Measurements from ENCODE around the gene LGALS12.
A peak's percentile ranks its signal among the peaks of the same experiment; 100 is the strongest.

The LGALS12 gene

DNA sequence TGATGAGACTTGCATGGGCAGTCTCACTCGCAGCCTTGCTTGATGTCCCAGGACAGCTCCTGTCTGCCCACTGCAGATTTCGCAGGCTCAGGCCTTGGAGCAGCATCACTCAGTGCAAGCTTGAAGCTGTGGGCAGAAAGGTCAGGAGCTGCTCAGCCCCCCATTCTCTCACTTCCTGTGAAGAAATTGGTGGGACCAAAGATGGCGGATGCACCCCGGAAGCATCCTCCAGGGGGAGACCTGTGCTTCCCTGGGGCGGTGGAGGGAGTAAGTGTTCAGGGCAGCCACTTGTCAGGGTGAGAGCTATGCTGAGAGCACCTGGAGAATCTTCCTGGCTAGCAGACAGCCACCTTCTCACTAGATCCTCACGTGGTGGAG lies 46.0 kb downstream of the LGALS12 start:
- peaks cover 0 to 39% (median 22%) of the 10 kb centered on the region in 5 donors for H3K4me1 ChIP-seq (ENCODE audit: control insufficient read depth in 5 of 5, insufficient read depth in 5 of 5, low read length in 5 of 5)
- no peak overlapping the region for H3K9ac ChIP-seq (ENCODE audit: low read length in 5 of 5)
- peaks cover 0 to 6% (median 0%) of the 10 kb centered on the region in 5 donors for H3K36me3 ChIP-seq (ENCODE audit: control insufficient read depth in 5 of 5, insufficient read depth in 5 of 5, low read length in 5 of 5)
- H3K27ac ChIP-seq (ENCODE audit: low read depth, low read length) = no peak overlapping the region
- H3K4me3 ChIP-seq (ENCODE audit: low read depth in 1 of 5, low read length in 5 of 5) = no peak overlapping the region
- H3K27me3 ChIP-seq (ENCODE audit: control insufficient read depth in 5 of 5, insufficient read depth in 4 of 5, low read length in 5 of 5) = no peaks in the 10 kb centered on the region
- no peaks in the 10 kb centered on the region for H3K9me3 ChIP-seq (ENCODE audit: control insufficient read depth in 5 of 5, low read length in 5 of 5)

DNA sequence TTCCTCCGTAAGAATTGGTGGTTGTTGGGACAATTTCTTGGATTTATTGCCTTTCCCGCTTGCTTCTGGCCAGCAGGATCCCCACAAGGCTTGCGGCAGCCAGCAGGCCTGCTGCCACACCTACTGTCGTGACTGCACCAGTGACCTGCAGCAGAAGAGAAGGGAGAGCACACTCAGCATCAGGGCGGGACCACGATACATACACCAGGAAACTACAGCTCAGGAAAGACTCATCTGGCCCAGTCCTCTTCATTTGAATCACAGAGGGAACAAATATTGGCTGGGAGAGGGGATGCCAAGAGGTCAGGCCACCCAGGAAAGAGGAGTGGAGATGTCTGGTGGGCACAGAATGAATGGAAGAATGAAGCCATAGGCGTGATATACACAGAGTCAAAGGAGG lies 47.0 kb downstream of the LGALS12 start:
- H3K4me3 ChIP-seq (ENCODE audit: low read depth in 1 of 5, low read length in 5 of 5) = no peak overlapping the region
- no peaks in the 10 kb centered on the region for H3K36me3 ChIP-seq (ENCODE audit: control insufficient read depth in 5 of 5, insufficient read depth in 5 of 5, low read length in 5 of 5)
- H3K4me1 ChIP-seq (ENCODE audit: control insufficient read depth in 5 of 5, insufficient read depth in 5 of 5, low read length in 5 of 5) = peaks cover 0 to 39% (median 22%) of the 10 kb centered on the region in 5 donors
- H3K27ac ChIP-seq (ENCODE audit: low read depth, low read length) = peak overlapping the region; percentile 42
- no peak overlapping the region for H3K9ac ChIP-seq (ENCODE audit: low read length in 5 of 5)
- H3K27me3 ChIP-seq (ENCODE audit: control insufficient read depth in 5 of 5, insufficient read depth in 4 of 5, low read length in 5 of 5) = no peaks in the 10 kb centered on the region
- H3K9me3 ChIP-seq (ENCODE audit: control insufficient read depth in 5 of 5, low read length in 5 of 5) = no peaks in the 10 kb centered on the region

DNA sequence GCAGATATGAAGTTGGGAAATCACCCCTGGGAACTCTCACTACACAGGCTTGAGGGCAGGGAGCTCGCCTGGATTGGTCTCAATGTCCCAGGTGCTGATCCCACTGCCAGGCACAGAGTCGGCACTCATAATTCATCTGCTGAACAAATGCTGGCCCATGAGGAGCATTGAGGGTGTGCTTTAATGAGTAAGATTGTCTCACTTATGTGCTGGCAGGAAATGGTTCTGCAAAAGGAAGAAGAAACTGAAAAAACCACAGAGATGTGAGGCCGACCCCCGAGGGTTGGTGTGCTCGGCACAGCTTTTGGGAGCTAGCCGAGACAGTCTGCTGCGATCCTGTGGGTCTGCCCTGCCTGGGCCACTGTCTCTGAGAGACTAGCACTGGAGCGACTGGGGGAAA lies 47.9 kb downstream of the LGALS12 start:
- Histone ChIP-seq H3K27ac (ENCODE audit: low read depth, low read length) (peak overlapping the region; percentile 42), H3K9ac (ENCODE audit: low read length in 5 of 5) (peak overlapping the region in 1 of 5 donors; percentile 31), H3K36me3 (ENCODE audit: control insufficient read depth in 5 of 5, insufficient read depth in 5 of 5, low read length in 5 of 5) (no peaks in the 10 kb centered on the region), H3K9me3 (ENCODE audit: control insufficient read depth in 5 of 5, low read length in 5 of 5) (no peaks in the 10 kb centered on the region), H3K27me3 (ENCODE audit: control insufficient read depth in 5 of 5, insufficient read depth in 4 of 5, low read length in 5 of 5) (no peaks in the 10 kb centered on the region), H3K4me1 (ENCODE audit: control insufficient read depth in 5 of 5, insufficient read depth in 5 of 5, low read length in 5 of 5) (peaks cover 0 to 39% (median 22%) of the 10 kb centered on the region in 5 donors), H3K4me3 (ENCODE audit: low read depth in 1 of 5, low read length in 5 of 5) (peak overlapping the region in 1 of 5 donors; percentile 22)

DNA sequence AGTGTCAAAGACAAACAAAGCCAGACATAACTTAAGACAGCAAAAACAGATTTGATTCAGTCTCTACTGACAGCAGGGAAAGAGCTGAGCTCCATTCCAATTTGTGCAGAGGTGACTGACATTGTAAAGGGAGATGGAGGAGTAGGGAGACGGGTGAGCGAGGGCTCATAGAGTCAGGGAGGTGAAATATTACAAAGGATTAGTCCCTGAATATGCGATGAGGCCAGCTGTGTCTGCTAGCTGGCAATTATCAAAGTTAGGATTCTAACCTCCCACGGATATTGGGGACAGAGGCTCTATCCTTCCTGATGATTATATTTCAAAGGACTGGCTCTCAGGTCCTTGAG lies 49.0 kb downstream of the LGALS12 start:
- peak overlapping the region; percentile 42 for H3K27ac ChIP-seq (ENCODE audit: low read depth, low read length)

DNA sequence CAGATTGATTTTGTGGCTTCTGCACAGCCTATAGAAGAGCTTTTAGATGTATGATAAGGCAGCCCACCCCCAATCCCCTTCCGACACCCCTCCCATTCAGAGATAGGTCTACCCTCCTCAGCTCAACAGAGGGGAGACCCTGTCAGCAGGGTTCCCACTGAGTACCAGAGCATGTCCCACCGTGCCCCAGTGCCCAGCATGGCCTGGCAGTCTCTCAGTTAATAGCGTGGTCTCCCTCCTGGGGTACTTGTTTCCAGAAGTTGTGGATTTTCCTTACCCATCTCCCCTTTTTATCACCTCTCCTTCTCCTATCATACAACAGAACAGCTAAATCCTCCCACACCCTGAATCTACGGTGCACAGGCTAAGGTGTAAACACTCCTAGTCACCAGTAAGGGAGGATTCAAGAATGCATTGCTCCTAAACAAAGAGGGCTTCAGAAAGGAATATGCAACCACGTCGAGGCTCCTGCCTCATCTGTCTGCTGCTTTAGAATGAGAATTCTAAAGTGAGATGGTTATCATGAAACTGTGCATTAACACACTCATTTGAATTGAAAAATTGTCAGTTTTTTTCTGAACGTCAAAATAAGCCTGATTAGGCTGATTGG lies 50.6 kb downstream of the LGALS12 start:
- no peak overlapping the region for H3K9ac ChIP-seq (ENCODE audit: low read length in 5 of 5)
- peaks cover 0 to 57% (median 39%) of the 10 kb centered on the region in 5 donors for H3K4me1 ChIP-seq (ENCODE audit: control insufficient read depth in 5 of 5, insufficient read depth in 5 of 5, low read length in 5 of 5)

More for the DNA sequence above, 49.0 kb downstream of the LGALS12 start:
- peak overlapping the region in 1 of 5 donors; percentile 11 for H3K9ac ChIP-seq (ENCODE audit: low read length in 5 of 5)
- H3K27me3 ChIP-seq (ENCODE audit: control insufficient read depth in 5 of 5, insufficient read depth in 4 of 5, low read length in 5 of 5) = no peaks in the 10 kb centered on the region
- no peaks in the 10 kb centered on the region for H3K36me3 ChIP-seq (ENCODE audit: control insufficient read depth in 5 of 5, insufficient read depth in 5 of 5, low read length in 5 of 5)
- no peak overlapping the region for H3K4me3 ChIP-seq (ENCODE audit: low read depth in 1 of 5, low read length in 5 of 5)
- H3K9me3 ChIP-seq (ENCODE audit: control insufficient read depth in 5 of 5, low read length in 5 of 5) = no peaks in the 10 kb centered on the region
- peaks cover 0 to 44% (median 23%) of the 10 kb centered on the region in 5 donors for H3K4me1 ChIP-seq (ENCODE audit: control insufficient read depth in 5 of 5, insufficient read depth in 5 of 5, low read length in 5 of 5)

DNA sequence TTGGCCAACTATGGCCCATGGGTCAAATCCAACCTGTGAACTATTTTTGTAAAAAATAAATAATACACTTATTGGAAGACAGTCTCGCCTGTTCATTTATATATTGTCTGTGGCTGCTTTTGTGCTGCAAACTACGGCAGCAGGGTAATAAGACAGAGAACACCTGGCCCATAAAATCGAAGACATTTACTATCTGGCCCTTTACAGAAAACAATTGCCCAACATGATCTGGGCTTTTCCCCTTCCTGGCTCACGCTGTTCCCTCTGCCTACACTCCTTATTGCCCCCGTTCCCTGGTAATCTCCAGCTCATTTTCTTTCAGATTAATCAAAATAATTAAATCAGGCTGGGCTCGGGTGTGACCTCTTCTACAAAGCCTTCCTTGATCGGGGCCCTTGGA lies 51.7 kb downstream of the LGALS12 start:
- Histone ChIP-seq H3K36me3 (ENCODE audit: control insufficient read depth in 5 of 5, insufficient read depth in 5 of 5, low read length in 5 of 5) (no peaks in the 10 kb centered on the region), H3K4me3 (ENCODE audit: low read depth in 1 of 5, low read length in 5 of 5) (no peak overlapping the region), H3K9ac (ENCODE audit: low read length in 5 of 5) (no peak overlapping the region), H3K27ac (ENCODE audit: low read depth, low read length) (no peak overlapping the region), H3K4me1 (ENCODE audit: control insufficient read depth in 5 of 5, insufficient read depth in 5 of 5, low read length in 5 of 5) (peaks cover 0 to 52% (median 35%) of the 10 kb centered on the region in 5 donors), H3K27me3 (ENCODE audit: control insufficient read depth in 5 of 5, insufficient read depth in 4 of 5, low read length in 5 of 5) (no peaks in the 10 kb centered on the region), H3K9me3 (ENCODE audit: control insufficient read depth in 5 of 5, low read length in 5 of 5) (no peaks in the 10 kb centered on the region)

More for the DNA sequence above, 50.6 kb downstream of the LGALS12 start:
- Histone ChIP-seq H3K27ac (ENCODE audit: low read depth, low read length) (no peak overlapping the region), H3K27me3 (ENCODE audit: control insufficient read depth in 5 of 5, insufficient read depth in 4 of 5, low read length in 5 of 5) (no peaks in the 10 kb centered on the region), H3K9me3 (ENCODE audit: control insufficient read depth in 5 of 5, low read length in 5 of 5) (no peaks in the 10 kb centered on the region), H3K4me3 (ENCODE audit: low read depth in 1 of 5, low read length in 5 of 5) (no peak overlapping the region), H3K36me3 (ENCODE audit: control insufficient read depth in 5 of 5, insufficient read depth in 5 of 5, low read length in 5 of 5) (no peaks in the 10 kb centered on the region)

DNA sequence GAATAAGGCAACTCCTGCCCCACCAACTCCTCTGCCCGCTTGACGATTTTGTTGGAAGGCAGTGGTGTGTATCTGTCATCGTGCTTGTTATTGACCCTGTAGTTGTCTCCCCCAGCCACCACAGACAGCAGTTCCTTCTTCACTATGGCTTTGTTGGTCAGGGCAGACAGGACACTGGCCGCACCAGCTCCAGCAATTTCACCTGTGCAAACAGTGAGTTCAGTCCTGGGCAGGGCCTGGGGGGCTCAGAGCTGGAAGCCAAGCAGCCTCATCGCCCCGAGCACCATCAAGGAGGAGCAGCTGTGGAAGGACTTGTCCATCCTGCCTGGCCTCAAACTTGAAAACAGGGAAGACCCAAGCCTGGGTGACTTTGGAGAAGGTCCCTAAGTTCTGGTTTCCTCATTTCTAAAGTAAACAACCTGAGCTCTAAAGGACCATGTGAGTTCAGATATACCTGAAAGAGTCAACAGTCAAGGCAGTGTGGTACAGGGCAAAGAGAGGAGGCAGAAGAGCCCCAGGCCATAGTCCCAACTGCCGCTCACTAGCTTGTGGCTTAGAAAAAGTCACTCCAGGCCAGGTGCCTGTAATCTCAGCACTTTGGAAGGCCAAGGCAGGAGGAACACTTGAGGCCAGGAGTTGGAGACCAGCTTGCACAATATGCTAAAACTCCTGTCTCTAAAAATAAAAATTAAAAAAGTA lies 52.7 kb downstream of the LGALS12 start:
- no peaks in the 10 kb centered on the region for H3K36me3 ChIP-seq (ENCODE audit: control insufficient read depth in 5 of 5, insufficient read depth in 5 of 5, low read length in 5 of 5)
- H3K4me1 ChIP-seq (ENCODE audit: control insufficient read depth in 5 of 5, insufficient read depth in 5 of 5, low read length in 5 of 5) = peaks cover 0 to 42% (median 25%) of the 10 kb centered on the region in 5 donors
- no peak overlapping the region for H3K4me3 ChIP-seq (ENCODE audit: low read depth in 1 of 5, low read length in 5 of 5)
- no peaks in the 10 kb centered on the region for H3K9me3 ChIP-seq (ENCODE audit: control insufficient read depth in 5 of 5, low read length in 5 of 5)
- no peaks in the 10 kb centered on the region for H3K27me3 ChIP-seq (ENCODE audit: control insufficient read depth in 5 of 5, insufficient read depth in 4 of 5, low read length in 5 of 5)
- no peak overlapping the region for H3K9ac ChIP-seq (ENCODE audit: low read length in 5 of 5)
- H3K27ac ChIP-seq (ENCODE audit: low read depth, low read length) = no peak overlapping the region

DNA sequence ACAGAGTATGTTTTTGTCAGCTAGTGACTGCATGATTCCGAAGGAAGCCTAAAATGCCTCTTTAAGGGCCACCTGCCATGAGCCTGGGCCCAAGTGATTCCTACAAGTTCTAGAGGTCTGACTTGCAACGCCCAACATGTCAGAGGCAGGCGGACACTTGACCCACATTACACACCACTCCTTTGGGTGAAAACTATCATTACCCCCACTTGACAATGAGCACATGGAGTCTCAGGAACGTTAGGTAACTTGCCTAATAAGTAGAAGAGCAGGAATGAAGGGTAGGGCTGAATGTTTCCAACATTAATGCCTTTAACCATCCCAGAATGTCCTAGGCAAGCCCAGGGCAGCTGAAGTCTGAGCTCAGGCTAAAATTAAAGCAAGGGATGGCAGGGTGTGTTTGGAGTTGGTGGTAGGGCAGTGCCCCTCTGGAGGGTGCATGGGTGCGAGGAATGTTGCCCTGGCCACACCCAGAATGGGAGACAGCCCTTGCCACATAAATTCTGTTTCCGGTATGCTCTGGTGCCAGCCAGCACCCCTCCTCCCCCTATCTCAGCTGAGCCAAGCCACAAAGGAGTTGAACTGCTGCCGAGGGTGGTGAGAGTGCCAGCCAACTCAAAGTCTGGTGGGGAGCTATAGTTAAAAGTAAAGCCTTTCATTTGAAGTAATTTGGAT lies 54.8 kb downstream of the LGALS12 start:
- H3K4me1 ChIP-seq (ENCODE audit: control insufficient read depth in 5 of 5, insufficient read depth in 5 of 5, low read length in 5 of 5) = peaks cover 0 to 29% (median 17%) of the 10 kb centered on the region in 5 donors
- H3K4me3 ChIP-seq (ENCODE audit: low read depth in 1 of 5, low read length in 5 of 5) = peak overlapping the region in 1 of 5 donors; percentile 29
- no peaks in the 10 kb centered on the region for H3K27me3 ChIP-seq (ENCODE audit: control insufficient read depth in 5 of 5, insufficient read depth in 4 of 5, low read length in 5 of 5)
- peak overlapping the region in 1 of 5 donors; percentile 11 for H3K9ac ChIP-seq (ENCODE audit: low read length in 5 of 5)
- no peaks in the 10 kb centered on the region for H3K36me3 ChIP-seq (ENCODE audit: control insufficient read depth in 5 of 5, insufficient read depth in 5 of 5, low read length in 5 of 5)
- no peaks in the 10 kb centered on the region for H3K9me3 ChIP-seq (ENCODE audit: control insufficient read depth in 5 of 5, low read length in 5 of 5)
- peak overlapping the region; percentile 83 for H3K27ac ChIP-seq (ENCODE audit: low read depth, low read length)

DNA sequence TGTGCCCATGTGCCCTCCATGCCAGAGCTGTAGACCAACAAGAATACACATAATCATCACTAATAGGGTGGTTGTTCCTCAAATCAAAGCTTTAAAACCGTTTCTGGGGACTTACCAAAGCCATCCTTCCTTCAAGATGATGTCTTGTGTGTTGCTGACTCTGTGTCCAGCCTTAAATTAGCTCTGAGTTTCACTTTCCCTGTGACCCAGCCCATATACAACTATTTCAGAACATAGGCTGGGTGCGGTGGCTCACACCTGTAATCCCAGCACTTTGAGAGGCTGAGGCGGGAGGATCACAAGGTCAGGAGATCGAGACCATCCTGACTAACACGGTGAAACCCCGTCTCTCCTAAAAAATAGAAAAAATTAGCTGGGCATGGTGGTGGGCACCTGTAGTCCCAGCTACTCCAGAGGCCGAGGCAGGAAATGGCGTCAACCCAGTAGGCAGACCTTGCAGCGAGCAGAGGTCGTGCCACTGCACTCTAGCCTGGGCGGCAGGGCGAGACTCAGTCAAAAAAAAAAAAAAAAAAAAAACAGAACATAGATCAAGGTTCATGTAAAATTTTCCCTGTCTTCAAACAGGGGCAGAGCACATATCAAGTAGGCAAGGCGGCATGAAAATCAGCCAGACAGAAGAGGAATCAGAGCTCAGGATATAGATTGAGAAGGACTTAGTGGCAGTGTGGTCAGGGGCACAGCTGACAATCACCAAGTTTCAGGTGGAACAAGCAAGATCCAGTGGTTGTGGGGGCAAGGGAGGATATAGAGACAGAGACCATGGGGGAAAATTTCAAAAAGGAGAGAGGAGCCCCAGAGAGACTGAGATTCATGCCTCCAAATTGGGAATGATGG lies 57.5 kb downstream of the LGALS12 start, which contains the start of gene PLAAT2:
TSS of gene PLAAT2 (minus strand) at position 179 of the 855 bp plus-strand sequence. CDS start at position 124, 55 bp downstream.
- Histone ChIP-seq H3K27me3 (ENCODE audit: control insufficient read depth in 5 of 5, insufficient read depth in 4 of 5, low read length in 5 of 5) (no peaks in the 10 kb centered on the region), H3K27ac (ENCODE audit: low read depth, low read length) (no peak within 1 kb of the TSS), H3K4me1 (ENCODE audit: control insufficient read depth in 5 of 5, insufficient read depth in 5 of 5, low read length in 5 of 5) (peaks cover 0 to 37% (median 27%) of the 10 kb centered on the region in 5 donors), H3K36me3 (ENCODE audit: control insufficient read depth in 5 of 5, insufficient read depth in 5 of 5, low read length in 5 of 5) (no peaks in the 10 kb centered on the region), H3K4me3 (ENCODE audit: low read depth in 1 of 5, low read length in 5 of 5) (no peak within 1 kb of the TSS), H3K9ac (ENCODE audit: low read length in 5 of 5) (no peak within 1 kb of the TSS), H3K9me3 (ENCODE audit: control insufficient read depth in 5 of 5, low read length in 5 of 5) (no peaks in the 10 kb centered on the region)
